ENCODE measurements around the gene NABP2.

GRCh38 chr12:56267443-56268071, 43.4 kb downstream of the NABP2 start:
- TF ChIP-seq CTCF (IDR thresholded peaks at IDR 0.05) (no peak), POLR2A (IDR thresholded peaks at IDR 0.05) (no peak)
